Suprapubic skin (tissue), 4 donors: Measurements from ENCODE around the gene USH1C.
A peak's percentile ranks its signal among the peaks of the same experiment; 100 is the strongest.

Source experiments
- EP300 ChIP-seq: sonication (generic); formaldehyde crosslinking; IDR thresholded peaks from one replicate; pipeline ENCODE4 v1.6.1; 2017; ENCODE audit warnings: antibody characterized with exemption
- POLR2A ChIP-seq, 2 donors: fragments of 450-650 bp; IDR thresholded peaks; one replicate each; pipeline ENCODE4 v1.6.1; 2017; ENCODE audit warnings: antibody characterized with exemption in 2 of 2, mild to moderate bottlenecking in 2 of 2, moderate library complexity in 2 of 2
- POLR2AphosphoS5 ChIP-seq, 3 donors: sonication (generic); formaldehyde crosslinking; IDR thresholded peaks; one replicate each; pipeline ENCODE4 v1.6.1; 2017; ENCODE audit warnings: antibody characterized with exemption in 3 of 3
- TF ChIP-seq, protein P1 (sequence below), 2 donors: fragments of 200-600 bp in 1 of 2; fragments of 450-650 bp in 1 of 2; sonication (generic) in 1 of 2; IDR thresholded peaks; one replicate each; pipeline ENCODE4 v1.5.1; 2016 to 2019; ENCODE audit warnings: antibody characterized with exemption in 2 of 2, mild to moderate bottlenecking in 1 of 2, moderate library complexity in 1 of 2

DNA sequence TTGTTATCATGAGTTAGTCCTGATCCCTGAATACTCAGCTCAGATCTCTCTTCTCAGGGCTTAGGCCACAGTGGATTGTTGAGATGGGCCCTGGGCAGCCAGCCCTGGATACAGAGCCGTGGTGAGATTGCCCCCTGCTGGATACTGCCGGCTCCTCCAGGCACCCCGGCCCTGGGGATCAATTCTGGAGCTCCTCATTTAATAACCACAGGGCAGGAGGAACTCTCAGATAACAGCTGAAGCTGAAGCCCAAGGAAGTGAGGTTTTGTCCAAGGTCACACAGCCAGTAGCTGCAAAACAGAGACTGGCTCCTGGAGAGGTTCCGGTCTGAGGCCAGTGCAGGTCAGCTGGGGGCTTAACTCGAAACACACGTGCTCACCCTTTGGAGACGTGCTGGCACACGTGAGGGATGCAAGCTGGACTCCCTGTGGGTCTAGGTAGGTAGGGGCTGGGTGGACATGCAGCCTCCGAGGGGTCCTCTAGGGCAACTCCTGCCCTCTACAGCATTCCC, 16.0 kb downstream of the USH1C start:
- TF ChIP-seq, protein P1, sequence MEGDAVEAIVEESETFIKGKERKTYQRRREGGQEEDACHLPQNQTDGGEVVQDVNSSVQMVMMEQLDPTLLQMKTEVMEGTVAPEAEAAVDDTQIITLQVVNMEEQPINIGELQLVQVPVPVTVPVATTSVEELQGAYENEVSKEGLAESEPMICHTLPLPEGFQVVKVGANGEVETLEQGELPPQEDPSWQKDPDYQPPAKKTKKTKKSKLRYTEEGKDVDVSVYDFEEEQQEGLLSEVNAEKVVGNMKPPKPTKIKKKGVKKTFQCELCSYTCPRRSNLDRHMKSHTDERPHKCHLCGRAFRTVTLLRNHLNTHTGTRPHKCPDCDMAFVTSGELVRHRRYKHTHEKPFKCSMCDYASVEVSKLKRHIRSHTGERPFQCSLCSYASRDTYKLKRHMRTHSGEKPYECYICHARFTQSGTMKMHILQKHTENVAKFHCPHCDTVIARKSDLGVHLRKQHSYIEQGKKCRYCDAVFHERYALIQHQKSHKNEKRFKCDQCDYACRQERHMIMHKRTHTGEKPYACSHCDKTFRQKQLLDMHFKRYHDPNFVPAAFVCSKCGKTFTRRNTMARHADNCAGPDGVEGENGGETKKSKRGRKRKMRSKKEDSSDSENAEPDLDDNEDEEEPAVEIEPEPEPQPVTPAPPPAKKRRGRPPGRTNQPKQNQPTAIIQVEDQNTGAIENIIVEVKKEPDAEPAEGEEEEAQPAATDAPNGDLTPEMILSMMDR (IDR thresholded peaks at IDR 0.05): peak in 1 of 2 donors; percentile 49
- TF ChIP-seq EP300 (no peak), POLR2A (IDR thresholded peaks at IDR 0.05) (no peak), POLR2AphosphoS5 (IDR thresholded peaks at IDR 0.05) (no peak)
